Stimulated activated CD4-positive, alpha-beta T cell treated with anti-CD3 and anti-CD28 coated beads, TNF-alpha, amount 100 ng/mL, for 24 hours (primary cell): ENCODE measurements around the gene NRF1.

Source experiments
- DNase-seq, 3 experiments: peaks; one replicate each; pipeline ENCODE4 v3.0.0-alpha.2; 2020; ENCODE audit warnings: low read depth in 3 of 3

The NRF1 gene

GRCh38 chr7:129740574-129741410, 129.3 kb downstream of the NRF1 start:
- DNase-seq: no peak

GRCh38 chr7:129741743-129742213, 130.3 kb downstream of the NRF1 start:
- no peak for DNase-seq

- DNase-seq: no peak
These were observed 130.7 kb downstream of the NRF1 start for GRCh38 chr7:129742256-129742655.

GRCh38 chr7:129746857-129747529, 135.5 kb downstream of the NRF1 start:
- no peak for DNase-seq

GRCh38 chr7:129748356-129749109, 137.0 kb downstream of the NRF1 start:
- no peak for DNase-seq

- DNase-seq: no peak
These were observed 138.6 kb downstream of the NRF1 start for GRCh38 chr7:129750091-129750490.

GRCh38 chr7:129750501-129750900, 139.0 kb downstream of the NRF1 start:
- no peak for DNase-seq

- DNase-seq: no peak
These were observed 140.4 kb downstream of the NRF1 start for GRCh38 chr7:129751916-129752315.

- no peak for DNase-seq
These were observed 141.2 kb downstream of the NRF1 start for GRCh38 chr7:129752760-129753159.

- no peak for DNase-seq
These were observed 142.9 kb downstream of the NRF1 start for GRCh38 chr7:129754406-129754805.

- DNase-seq: no peak
These were observed 146.5 kb downstream of the NRF1 start for GRCh38 chr7:129757991-129758390.

GRCh38 chr7:129762387-129762969, 151.0 kb downstream of the NRF1 start:
- DNase-seq: no peak

GRCh38 chr7:129764247-129765084, 152.9 kb downstream of the NRF1 start:
- no peak for DNase-seq

- no peak for DNase-seq
These were observed 153.8 kb downstream of the NRF1 start for GRCh38 chr7:129765352-129765751.

GRCh38 chr7:129767120-129768015, 155.8 kb downstream of the NRF1 start:
- DNase-seq: no peak

- DNase-seq: no peak
These were observed 157.3 kb downstream of the NRF1 start for GRCh38 chr7:129768614-129769399.

- DNase-seq: no peak
These were observed 157.9 kb downstream of the NRF1 start for GRCh38 chr7:129769400-129769774.

- no peak for DNase-seq
These were observed 158.6 kb downstream of the NRF1 start for GRCh38 chr7:129769866-129770808.
